GM10266 (cell line): ENCODE data around the gene ROCK2.

Experiments
- DNase-seq: peaks from one replicate; pipeline ENCODE4 v3.0.0; 2012; ENCODE audit errors: extremely low spot score
- TF ChIP-seq, protein P1 (sequence below): IDR thresholded peaks from 2 replicates; pipeline ENCODE4 v1.5.1; 2012; ENCODE audit warnings: mild to moderate bottlenecking, low read depth; ENCODE audit not compliant: control insufficient read depth, insufficient read depth; ENCODE audit errors: missing control alignments

Gene ROCK2

DNA sequence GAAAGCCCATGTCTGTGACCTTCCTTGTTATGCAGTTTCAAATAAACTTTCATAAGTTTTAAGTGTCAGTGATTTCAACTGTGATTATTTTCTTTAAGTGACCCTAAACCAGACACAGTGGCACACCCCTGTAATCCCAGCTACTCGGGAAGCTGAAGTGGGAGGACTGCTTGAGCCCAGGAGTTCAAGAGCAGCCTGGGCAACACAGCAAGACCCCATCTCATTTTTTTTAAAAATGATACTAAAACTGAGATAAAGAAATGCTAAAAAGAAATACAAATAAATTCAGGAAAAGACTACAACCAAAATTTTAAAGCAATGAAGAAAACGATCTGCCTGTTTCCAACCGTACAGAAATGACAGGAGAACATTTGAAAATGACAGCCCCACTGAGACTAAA is 54.2 kb downstream of the ROCK2 start:
- DNase-seq = no peak
- TF ChIP-seq, protein P1, sequence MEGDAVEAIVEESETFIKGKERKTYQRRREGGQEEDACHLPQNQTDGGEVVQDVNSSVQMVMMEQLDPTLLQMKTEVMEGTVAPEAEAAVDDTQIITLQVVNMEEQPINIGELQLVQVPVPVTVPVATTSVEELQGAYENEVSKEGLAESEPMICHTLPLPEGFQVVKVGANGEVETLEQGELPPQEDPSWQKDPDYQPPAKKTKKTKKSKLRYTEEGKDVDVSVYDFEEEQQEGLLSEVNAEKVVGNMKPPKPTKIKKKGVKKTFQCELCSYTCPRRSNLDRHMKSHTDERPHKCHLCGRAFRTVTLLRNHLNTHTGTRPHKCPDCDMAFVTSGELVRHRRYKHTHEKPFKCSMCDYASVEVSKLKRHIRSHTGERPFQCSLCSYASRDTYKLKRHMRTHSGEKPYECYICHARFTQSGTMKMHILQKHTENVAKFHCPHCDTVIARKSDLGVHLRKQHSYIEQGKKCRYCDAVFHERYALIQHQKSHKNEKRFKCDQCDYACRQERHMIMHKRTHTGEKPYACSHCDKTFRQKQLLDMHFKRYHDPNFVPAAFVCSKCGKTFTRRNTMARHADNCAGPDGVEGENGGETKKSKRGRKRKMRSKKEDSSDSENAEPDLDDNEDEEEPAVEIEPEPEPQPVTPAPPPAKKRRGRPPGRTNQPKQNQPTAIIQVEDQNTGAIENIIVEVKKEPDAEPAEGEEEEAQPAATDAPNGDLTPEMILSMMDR = no peak

DNA sequence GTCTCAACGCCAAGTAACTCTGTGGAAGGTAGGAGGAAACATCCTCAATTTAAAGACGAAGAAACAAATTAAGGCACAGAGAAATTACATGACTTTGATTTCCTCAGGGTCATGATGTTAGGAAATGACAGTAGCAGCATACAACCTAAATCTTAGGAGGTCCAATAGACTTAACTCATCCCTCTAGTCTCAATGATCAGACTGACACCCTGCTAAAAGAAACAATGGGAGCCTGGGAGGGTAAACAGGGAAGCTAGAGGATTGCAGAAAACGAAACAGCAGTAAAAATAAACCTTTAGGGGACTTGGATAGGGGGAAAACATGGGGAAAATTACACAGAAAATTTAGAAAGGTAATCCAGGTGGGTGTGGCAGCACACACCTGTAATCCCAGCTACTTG is 56.0 kb downstream of the ROCK2 start:
- no peak for DNase-seq
- TF ChIP-seq, protein P1 = no peak

DNA sequence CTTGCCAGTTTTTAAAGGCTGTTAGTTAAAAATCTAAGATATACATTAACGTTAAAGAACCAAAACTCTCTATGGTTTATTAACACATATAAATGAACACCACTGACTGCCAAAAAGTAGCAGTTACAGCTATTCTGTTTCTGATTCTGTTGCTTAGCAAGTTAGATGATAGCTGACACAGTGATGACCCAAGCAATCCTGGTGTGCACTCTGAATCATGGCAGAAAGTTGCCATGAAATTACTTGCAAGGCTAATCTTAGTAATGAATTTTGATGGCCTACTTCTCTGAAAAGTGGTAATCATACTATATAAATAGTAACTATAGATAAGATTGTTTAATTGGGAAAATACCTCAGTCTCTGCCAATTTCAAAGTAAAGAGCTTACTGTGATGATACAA is 57.7 kb downstream of the ROCK2 start:
- no peak for DNase-seq
- TF ChIP-seq, protein P1 = no peak

DNA sequence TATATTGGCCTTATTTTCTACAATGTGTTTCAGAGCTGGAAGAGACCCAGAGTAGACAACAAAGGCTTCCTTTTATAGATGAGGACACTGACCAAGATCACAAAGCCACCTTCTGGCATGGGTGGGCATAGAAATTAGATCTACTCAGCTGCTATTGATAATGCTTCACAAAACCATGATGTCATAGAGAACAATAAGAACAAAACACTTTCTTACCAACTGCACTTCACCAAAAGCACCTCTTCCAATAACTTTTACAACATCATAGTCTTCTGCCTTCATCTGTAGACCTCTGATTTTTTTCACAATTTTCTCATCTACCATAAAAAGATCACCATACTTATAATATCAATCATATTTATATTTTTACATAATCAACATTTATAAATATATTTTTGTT is 58.1 kb downstream of the ROCK2 start:
- TF ChIP-seq, protein P1 = no peak

DNA sequence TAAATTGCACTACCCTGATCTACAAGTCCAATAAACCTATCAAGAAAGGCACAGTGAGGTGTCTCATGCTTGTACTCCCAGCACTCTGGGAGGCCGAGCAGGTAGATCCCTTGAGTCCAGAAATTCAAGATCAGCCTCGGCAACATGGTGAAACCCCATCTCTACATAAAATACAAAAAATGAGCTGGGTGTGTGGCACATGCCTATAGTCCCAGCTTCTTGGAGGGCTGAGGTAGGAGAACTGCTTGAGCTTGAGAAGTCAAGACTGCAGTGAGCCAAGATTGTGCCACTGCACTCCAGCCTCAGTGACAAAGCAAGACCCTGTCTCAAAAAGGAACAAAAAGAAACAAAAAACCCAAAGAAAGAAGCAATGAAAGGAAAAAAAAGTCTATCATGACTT is 58.9 kb downstream of the ROCK2 start:
- no peak for DNase-seq
- TF ChIP-seq, protein P1 = no peak

More for the DNA sequence above, 58.1 kb downstream of the ROCK2 start:
- DNase-seq = no peak

DNA sequence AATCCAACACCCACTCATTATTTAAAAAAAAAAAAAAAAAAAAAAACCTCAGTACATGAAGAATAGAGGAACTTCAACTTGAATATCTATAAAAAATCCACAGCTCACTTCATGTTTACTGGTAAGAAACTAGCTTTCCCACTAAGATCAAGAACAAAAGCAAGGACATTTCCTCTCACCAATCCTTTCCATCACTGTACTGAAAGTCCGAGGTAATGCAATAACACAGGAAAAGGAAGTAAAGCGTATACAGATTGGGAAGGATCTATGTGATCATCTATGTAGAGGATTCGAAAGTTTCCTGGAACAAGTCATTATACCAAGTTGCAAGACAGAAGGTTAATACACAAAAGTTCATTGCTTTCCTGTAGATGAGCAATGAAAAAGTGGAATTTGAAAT is 63.2 kb downstream of the ROCK2 start:
- TF ChIP-seq, protein P1 = no peak
- DNase-seq = no peak

DNA sequence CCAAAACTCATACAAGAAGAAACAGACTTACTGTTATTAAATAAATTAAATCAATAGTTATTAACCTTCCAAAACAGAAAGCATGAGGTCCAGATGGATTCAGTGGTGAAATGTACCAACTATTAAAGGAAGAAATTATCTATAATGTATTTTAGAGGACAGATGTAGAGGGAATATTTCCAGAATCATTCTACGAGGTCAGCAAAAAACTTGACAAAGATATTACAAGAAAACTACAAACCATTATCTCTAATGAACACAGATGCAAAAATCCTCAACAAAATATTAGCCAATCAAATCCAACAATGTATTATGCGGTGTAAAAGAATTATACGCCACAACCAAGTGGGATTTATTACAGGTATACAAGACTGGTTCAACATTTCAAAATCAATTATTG is 63.7 kb downstream of the ROCK2 start:
- TF ChIP-seq, protein P1 = no peak
- DNase-seq = no peak
